ENCODE measurements around the gene GRM5. TPM values are rescaled to one million over a fixed set of nuclear protein-coding genes. Genes with fewer than 3 reads are reported as not detected.

GRM5 gene
- total RNA-seq, 1 donor from 2014 or later: not detected

GRCh38 chr11:88644724-88645123 is 421.1 kb downstream of the GRM5 start:
- H3K36me3 Mint-ChIP-seq (ENCODE audit: unreplicated experiment): no peaks in the 10 kb centered on the region
- H3K4me3 Mint-ChIP-seq (ENCODE audit: unreplicated experiment): no peak overlapping the region
- TF ChIP-seq CTCF (IDR thresholded peaks at IDR 0.05; ENCODE audit: partially characterized antibody, unreplicated experiment): no peak
- no peaks in the 10 kb centered on the region for H3K9me3 Mint-ChIP-seq (ENCODE audit: unreplicated experiment)
- peaks cover 3% of the 10 kb centered on the region for H3K27me3 Mint-ChIP-seq (ENCODE audit: unreplicated experiment)
- H3K27ac Mint-ChIP-seq (ENCODE audit: unreplicated experiment): no peak overlapping the region
- H3K4me1 Mint-ChIP-seq (ENCODE audit: low read depth, unreplicated experiment): no peaks in the 10 kb centered on the region
- no peak for DNase-seq

GRCh38 chr11:88632163-88632562 is 433.6 kb downstream of the GRM5 start:
- H3K4me1 Mint-ChIP-seq (ENCODE audit: low read depth, unreplicated experiment): no peaks in the 10 kb centered on the region
- H3K36me3 Mint-ChIP-seq (ENCODE audit: unreplicated experiment): no peaks in the 10 kb centered on the region
- no peak for DNase-seq
- H3K27ac Mint-ChIP-seq (ENCODE audit: unreplicated experiment): no peak overlapping the region
- H3K4me3 Mint-ChIP-seq (ENCODE audit: unreplicated experiment): no peak overlapping the region
- H3K27me3 Mint-ChIP-seq (ENCODE audit: unreplicated experiment): no peaks in the 10 kb centered on the region
- no peaks in the 10 kb centered on the region for H3K9me3 Mint-ChIP-seq (ENCODE audit: unreplicated experiment)
- TF ChIP-seq CTCF (IDR thresholded peaks at IDR 0.05; ENCODE audit: partially characterized antibody, unreplicated experiment): no peak

- Mint-ChIP-seq H3K27me3 (ENCODE audit: unreplicated experiment) (no peaks in the 10 kb centered on the region), H3K36me3 (ENCODE audit: unreplicated experiment) (no peaks in the 10 kb centered on the region)
Observed at GRCh38 chr11:88631497-88631896, 434.3 kb downstream of the GRM5 start.

GRCh38 chr11:88629496-88629895 is 436.3 kb downstream of the GRM5 start:
- H3K36me3 Mint-ChIP-seq (ENCODE audit: unreplicated experiment): no peaks in the 10 kb centered on the region
- no peak for DNase-seq
- no peak overlapping the region for H3K4me3 Mint-ChIP-seq (ENCODE audit: unreplicated experiment)
- H3K4me1 Mint-ChIP-seq (ENCODE audit: low read depth, unreplicated experiment): no peaks in the 10 kb centered on the region
- no peaks in the 10 kb centered on the region for H3K27me3 Mint-ChIP-seq (ENCODE audit: unreplicated experiment)
- no peaks in the 10 kb centered on the region for H3K9me3 Mint-ChIP-seq (ENCODE audit: unreplicated experiment)
- no peak for TF ChIP-seq CTCF (IDR thresholded peaks at IDR 0.05; ENCODE audit: partially characterized antibody, unreplicated experiment)
- H3K27ac Mint-ChIP-seq (ENCODE audit: unreplicated experiment): no peak overlapping the region

More at GRCh38 chr11:88631497-88631896, 434.3 kb downstream of the GRM5 start:
- Mint-ChIP-seq H3K4me3 (ENCODE audit: unreplicated experiment) (no peak overlapping the region), H3K27ac (ENCODE audit: unreplicated experiment) (no peak overlapping the region), H3K4me1 (ENCODE audit: low read depth, unreplicated experiment) (no peaks in the 10 kb centered on the region), H3K9me3 (ENCODE audit: unreplicated experiment) (no peaks in the 10 kb centered on the region)
- TF ChIP-seq CTCF (IDR thresholded peaks at IDR 0.05; ENCODE audit: partially characterized antibody, unreplicated experiment): no peak
- DNase-seq: no peak

- no peak for DNase-seq
- Mint-ChIP-seq H3K27ac (ENCODE audit: unreplicated experiment) (no peak overlapping the region), H3K4me1 (ENCODE audit: low read depth, unreplicated experiment) (no peaks in the 10 kb centered on the region), H3K36me3 (ENCODE audit: unreplicated experiment) (no peaks in the 10 kb centered on the region), H3K4me3 (ENCODE audit: unreplicated experiment) (no peak overlapping the region), H3K9me3 (ENCODE audit: unreplicated experiment) (no peaks in the 10 kb centered on the region), H3K27me3 (ENCODE audit: unreplicated experiment) (no peaks in the 10 kb centered on the region)
- TF ChIP-seq CTCF (IDR thresholded peaks at IDR 0.05; ENCODE audit: partially characterized antibody, unreplicated experiment): no peak
Observed at GRCh38 chr11:88626216-88626615, 439.6 kb downstream of the GRM5 start.

All from glutamatergic neuron (in vitro differentiated cells).